Liver (tissue), 9 donors: ENCODE measurements around the gene PPOX. TPM values are rescaled to one million over a fixed set of nuclear protein-coding genes. Genes with fewer than 3 reads are reported as not detected.
A peak's percentile ranks its signal among the peaks of the same experiment; 100 is the strongest.

Experiments used
- DNase-seq: peaks from one replicate; pipeline ENCODE4 v3.0.0-alpha.2; 2017; ENCODE audit warnings: low spot score
- H3K27ac ChIP-seq, 2 donors: one replicate each; pipeline ENCODE4 v1.7.0; 2013; ENCODE audit warnings: inconsistent platforms in 2 of 2, low read length in 2 of 2, control low read depth in 1 of 2, low read depth in 1 of 2, mild to moderate bottlenecking in 1 of 2
- H3K27me3 ChIP-seq, 4 donors: one replicate each; pipeline versions ENCODE4 v1.6.1 to v1.7.0; 2013; ENCODE audit warnings: low read length in 3 of 4, inconsistent platforms in 1 of 4, mild to moderate bottlenecking in 1 of 4, moderate library complexity in 1 of 4; ENCODE audit not compliant: control insufficient read depth in 4 of 4, insufficient read depth in 4 of 4
- H3K36me3 ChIP-seq, 4 donors: one replicate each; pipeline versions ENCODE4 v1.6.1 to v1.7.0; 2013; ENCODE audit warnings: low read length in 3 of 4, mild to moderate bottlenecking in 3 of 4, low read depth in 1 of 4, moderate library complexity in 1 of 4; ENCODE audit not compliant: control insufficient read depth in 4 of 4, insufficient read depth in 3 of 4
- H3K4me1 ChIP-seq, 4 donors: one replicate each; pipeline versions ENCODE4 v1.6.1 to v1.7.0; 2013; ENCODE audit warnings: low read length in 3 of 4, mild to moderate bottlenecking in 3 of 4, moderate library complexity in 1 of 4; ENCODE audit not compliant: control insufficient read depth in 4 of 4, insufficient read depth in 4 of 4
- H3K4me3 ChIP-seq, 3 donors: one replicate each; pipeline versions ENCODE4 v1.6.1 to v1.7.0; 2013; ENCODE audit warnings: low read length in 3 of 3, control low read depth in 1 of 3, low read depth in 1 of 3, mild to moderate bottlenecking in 1 of 3
- H3K9ac ChIP-seq, 2 donors: one replicate each; pipeline ENCODE4 v1.7.0; 2013; ENCODE audit warnings: low read length in 2 of 2, mild to moderate bottlenecking in 2 of 2, moderate library complexity in 2 of 2, control low read depth in 1 of 2, low read depth in 1 of 2
- H3K9me3 ChIP-seq, 4 donors: one replicate each; pipeline versions ENCODE4 v1.6.1 to v1.7.0; 2013; ENCODE audit warnings: low read length in 3 of 4; ENCODE audit not compliant: control insufficient read depth in 4 of 4
- ATF3 ChIP-seq: IDR thresholded peaks from 2 replicates; pipeline ENCODE4 v1.6.1; 2016; ENCODE audit warnings: antibody characterized with exemption
- CTCF ChIP-seq: fragments of 150-350 bp; IDR thresholded peaks from 2 replicates; pipeline ENCODE4 v1.5.1; 2017; ENCODE audit warnings: improper control_type of control experiment, low read depth, low read length; ENCODE audit not compliant: missing input control
- EGR1 ChIP-seq, 2 donors: IDR thresholded peaks; 2 replicates each; pipeline ENCODE4 v1.6.1; 2016 to 2018; ENCODE audit warnings: antibody characterized with exemption in 2 of 2, low read depth in 2 of 2
- FOXA1 ChIP-seq: IDR thresholded peaks from 2 replicates; pipeline ENCODE4 v1.6.1; 2016; ENCODE audit warnings: antibody characterized with exemption
- FOXA2 ChIP-seq: IDR thresholded peaks from 2 replicates; pipeline ENCODE4 v1.6.1; 2016; ENCODE audit warnings: antibody characterized with exemption
- GABPA ChIP-seq, 2 donors: IDR thresholded peaks in 1 of 2; conservative IDR thresholded peaks in 1 of 2; 2 replicates each; pipeline ENCODE4 v1.6.1; 2016; ENCODE audit warnings: antibody characterized with exemption in 2 of 2, mild to moderate bottlenecking in 1 of 2, moderate library complexity in 1 of 2
- HNF4A ChIP-seq, 2 donors: conservative IDR thresholded peaks; 2 replicates each; pipeline ENCODE4 v1.6.1; 2016; ENCODE audit warnings: antibody characterized with exemption in 2 of 2, mild to moderate bottlenecking in 2 of 2
- HNF4G ChIP-seq: IDR thresholded peaks from 2 replicates; pipeline ENCODE4 v1.6.1; 2016; ENCODE audit warnings: antibody characterized with exemption
- JUND ChIP-seq, 2 donors: IDR thresholded peaks; 2 replicates each; pipeline ENCODE4 v1.6.1; 2016; ENCODE audit warnings: antibody characterized with exemption in 2 of 2
- MAX ChIP-seq: IDR thresholded peaks from 2 replicates; pipeline ENCODE4 v1.6.1; 2016; ENCODE audit warnings: antibody characterized with exemption
- NR2F2 ChIP-seq: IDR thresholded peaks from 2 replicates; pipeline ENCODE4 v1.6.1; 2016; ENCODE audit warnings: antibody characterized with exemption
- RAD21 ChIP-seq, 2 donors: IDR thresholded peaks; 2 replicates each; pipeline ENCODE4 v1.6.1; 2016; ENCODE audit warnings: antibody characterized with exemption in 2 of 2, mild to moderate bottlenecking in 2 of 2
- RXRA ChIP-seq, 2 donors: IDR thresholded peaks; 2 replicates each; pipeline ENCODE4 v1.6.1; 2017 to 2018; ENCODE audit warnings: antibody characterized with exemption in 2 of 2, mild to moderate bottlenecking in 1 of 2
- SP1 ChIP-seq: IDR thresholded peaks from 2 replicates; pipeline ENCODE4 v1.6.1; 2018; ENCODE audit warnings: antibody characterized with exemption, mild to moderate bottlenecking
- TAF1 ChIP-seq: conservative IDR thresholded peaks from 2 replicates; pipeline ENCODE4 v1.6.1; 2016; ENCODE audit warnings: antibody characterized with exemption, mild to moderate bottlenecking
- YY1 ChIP-seq: IDR thresholded peaks from 2 replicates; pipeline ENCODE4 v1.6.1; 2016; ENCODE audit warnings: antibody characterized with exemption, mild to moderate bottlenecking
- WGBS: extraction: QIAGEN DNeasy Blood & Tissue Kit; methylation state at CpG from one replicate; pipeline ENCODE4 v1.1.7; 2013; 5-methylcytosine and 5-hydroxymethylcytosine counted together
- polyA plus RNA-seq, 2 donors: library from polyadenylated mRNA; stranded (reverse) in 1 of 2; unstranded in 1 of 2; fragments of 200-250 nt in 1 of 2; fragments of >200 nt in 1 of 2; fragmentation: Nextera tagmentation in 1 of 2; extraction: Ambion mirVana in 1 of 2; gene quantifications; one replicate each; pipeline versions ENCODE4 v1.2.1 to v1.2.3, GENCODE V29; 2013 to 2015
- total RNA-seq, 2 donors: library from RNA; depleted of rRNA; stranded (reverse); fragments of >200 nt; gene quantifications; one replicate each; pipeline ENCODE4 v1.2.3, GENCODE V29; 2014
- TF ChIP-seq, protein P1 (sequence below): IDR thresholded peaks from 2 replicates; pipeline ENCODE4 v1.6.1; 2016; ENCODE audit warnings: antibody characterized with exemption
- TF ChIP-seq, protein P2 (sequence below): IDR thresholded peaks from 2 replicates; pipeline ENCODE4 v1.6.1; 2016; ENCODE audit warnings: antibody characterized with exemption, mild to moderate bottlenecking
- donor health status: healthy.
- donor health status: healthy.
- donor health status: healthy.
- donor health status: healthy.
- donor health status: healthy.

PPOX gene
- total and polyA plus RNA-seq, 4 donors = 6.2 to 106 (median 7.9) TPM

GRCh38 chr1:161172776-161173376 is 6.7 kb downstream of the PPOX start:
- WGBS = 30% methylated on average over 4 of the region's 4 CpGs
- TF ChIP-seq YY1 = no peak
- TF ChIP-seq, protein P1, sequence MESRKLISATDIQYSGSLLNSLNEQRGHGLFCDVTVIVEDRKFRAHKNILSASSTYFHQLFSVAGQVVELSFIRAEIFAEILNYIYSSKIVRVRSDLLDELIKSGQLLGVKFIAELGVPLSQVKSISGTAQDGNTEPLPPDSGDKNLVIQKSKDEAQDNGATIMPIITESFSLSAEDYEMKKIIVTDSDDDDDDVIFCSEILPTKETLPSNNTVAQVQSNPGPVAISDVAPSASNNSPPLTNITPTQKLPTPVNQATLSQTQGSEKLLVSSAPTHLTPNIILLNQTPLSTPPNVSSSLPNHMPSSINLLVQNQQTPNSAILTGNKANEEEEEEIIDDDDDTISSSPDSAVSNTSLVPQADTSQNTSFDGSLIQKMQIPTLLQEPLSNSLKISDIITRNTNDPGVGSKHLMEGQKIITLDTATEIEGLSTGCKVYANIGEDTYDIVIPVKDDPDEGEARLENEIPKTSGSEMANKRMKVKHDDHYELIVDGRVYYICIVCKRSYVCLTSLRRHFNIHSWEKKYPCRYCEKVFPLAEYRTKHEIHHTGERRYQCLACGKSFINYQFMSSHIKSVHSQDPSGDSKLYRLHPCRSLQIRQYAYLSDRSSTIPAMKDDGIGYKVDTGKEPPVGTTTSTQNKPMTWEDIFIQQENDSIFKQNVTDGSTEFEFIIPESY = no peak
- TF ChIP-seq SP1 = peak; percentile 43
- TF ChIP-seq HNF4A (conservative IDR thresholded peaks at IDR 0.05) = no peak
- TF ChIP-seq FOXA2 = no peak
- no peak for TF ChIP-seq HNF4G
- TF ChIP-seq TAF1 = no peak
- no peak for TF ChIP-seq CTCF
- TF ChIP-seq FOXA1 = no peak
- TF ChIP-seq GABPA (IDR thresholded peaks at IDR 0.05 in 1 of 2, conservative IDR thresholded peaks at IDR 0.05 in 1 of 2) = no peak
- TF ChIP-seq, protein P2, sequence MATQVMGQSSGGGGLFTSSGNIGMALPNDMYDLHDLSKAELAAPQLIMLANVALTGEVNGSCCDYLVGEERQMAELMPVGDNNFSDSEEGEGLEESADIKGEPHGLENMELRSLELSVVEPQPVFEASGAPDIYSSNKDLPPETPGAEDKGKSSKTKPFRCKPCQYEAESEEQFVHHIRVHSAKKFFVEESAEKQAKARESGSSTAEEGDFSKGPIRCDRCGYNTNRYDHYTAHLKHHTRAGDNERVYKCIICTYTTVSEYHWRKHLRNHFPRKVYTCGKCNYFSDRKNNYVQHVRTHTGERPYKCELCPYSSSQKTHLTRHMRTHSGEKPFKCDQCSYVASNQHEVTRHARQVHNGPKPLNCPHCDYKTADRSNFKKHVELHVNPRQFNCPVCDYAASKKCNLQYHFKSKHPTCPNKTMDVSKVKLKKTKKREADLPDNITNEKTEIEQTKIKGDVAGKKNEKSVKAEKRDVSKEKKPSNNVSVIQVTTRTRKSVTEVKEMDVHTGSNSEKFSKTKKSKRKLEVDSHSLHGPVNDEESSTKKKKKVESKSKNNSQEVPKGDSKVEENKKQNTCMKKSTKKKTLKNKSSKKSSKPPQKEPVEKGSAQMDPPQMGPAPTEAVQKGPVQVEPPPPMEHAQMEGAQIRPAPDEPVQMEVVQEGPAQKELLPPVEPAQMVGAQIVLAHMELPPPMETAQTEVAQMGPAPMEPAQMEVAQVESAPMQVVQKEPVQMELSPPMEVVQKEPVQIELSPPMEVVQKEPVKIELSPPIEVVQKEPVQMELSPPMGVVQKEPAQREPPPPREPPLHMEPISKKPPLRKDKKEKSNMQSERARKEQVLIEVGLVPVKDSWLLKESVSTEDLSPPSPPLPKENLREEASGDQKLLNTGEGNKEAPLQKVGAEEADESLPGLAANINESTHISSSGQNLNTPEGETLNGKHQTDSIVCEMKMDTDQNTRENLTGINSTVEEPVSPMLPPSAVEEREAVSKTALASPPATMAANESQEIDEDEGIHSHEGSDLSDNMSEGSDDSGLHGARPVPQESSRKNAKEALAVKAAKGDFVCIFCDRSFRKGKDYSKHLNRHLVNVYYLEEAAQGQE = no peak
- TF ChIP-seq RAD21 (IDR thresholded peaks at IDR 0.05) = no peak
- TF ChIP-seq JUND (IDR thresholded peaks at IDR 0.05) = no peak
- no peak for TF ChIP-seq ATF3
- peak; percentile 92 for TF ChIP-seq NR2F2
- peak; percentile 51 to 66 for TF ChIP-seq RXRA (IDR thresholded peaks at IDR 0.05)
- TF ChIP-seq MAX = no peak
- TF ChIP-seq EGR1 (IDR thresholded peaks at IDR 0.05; ENCODE audit: low read depth in 2 of 2) = no peak
- no peaks in the 10 kb centered on the region for H3K27me3 ChIP-seq
- peaks cover 0 to 27% (median 22%) of the 10 kb centered on the region in 4 donors for H3K4me1 ChIP-seq
- no peak for DNase-seq
- H3K27ac ChIP-seq = peak overlapping the region in 1 of 2 donors; percentile 32
- no peak overlapping the region for H3K9ac ChIP-seq
- no peaks in the 10 kb centered on the region for H3K9me3 ChIP-seq
- H3K36me3 ChIP-seq = peaks cover 2 to 46% (median 31%) of the 10 kb centered on the region in 4 donors
- no peak overlapping the region for H3K4me3 ChIP-seq
